Sigmoid colon (tissue), 4 donors: ENCODE results near the gene CLEC7A.

Experiments
- EP300 ChIP-seq, 4 donors: sonication (generic); formaldehyde crosslinking; IDR thresholded peaks; one replicate each; pipeline ENCODE4 v1.6.1; 2017; ENCODE audit warnings: antibody characterized with exemption in 4 of 4
- TF ChIP-seq, protein P1 (sequence below), 4 experiments: fragments of 450-650 bp in 3 of 4; fragments of 200-600 bp in 1 of 4; IDR thresholded peaks; one replicate each; pipeline ENCODE4 v1.5.1; 2016 to 2019; ENCODE audit warnings: antibody characterized with exemption in 4 of 4, mild to moderate bottlenecking in 3 of 4, moderate library complexity in 2 of 4

DNA sequence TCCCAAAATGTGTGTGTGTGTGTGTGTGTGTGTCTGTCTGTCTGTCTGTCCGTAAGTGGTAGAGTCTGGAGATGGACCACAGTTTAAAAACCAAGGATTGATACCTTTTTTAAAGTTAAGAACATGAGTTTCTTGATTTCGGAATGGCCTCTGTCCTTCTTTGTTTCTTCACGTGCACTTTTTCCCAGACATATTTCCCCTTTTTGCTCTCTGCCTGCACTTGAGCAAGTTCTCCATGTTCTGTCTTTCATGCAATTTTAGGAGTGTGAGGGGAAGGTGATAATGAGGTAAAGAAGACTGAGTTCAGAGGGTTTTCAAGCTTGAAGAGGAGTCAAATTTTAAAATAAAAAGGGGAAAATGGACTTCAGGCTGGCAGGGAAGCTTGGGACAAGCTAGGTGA lies 29.3 kb upstream of the CLEC7A start:
- TF ChIP-seq, protein P1, sequence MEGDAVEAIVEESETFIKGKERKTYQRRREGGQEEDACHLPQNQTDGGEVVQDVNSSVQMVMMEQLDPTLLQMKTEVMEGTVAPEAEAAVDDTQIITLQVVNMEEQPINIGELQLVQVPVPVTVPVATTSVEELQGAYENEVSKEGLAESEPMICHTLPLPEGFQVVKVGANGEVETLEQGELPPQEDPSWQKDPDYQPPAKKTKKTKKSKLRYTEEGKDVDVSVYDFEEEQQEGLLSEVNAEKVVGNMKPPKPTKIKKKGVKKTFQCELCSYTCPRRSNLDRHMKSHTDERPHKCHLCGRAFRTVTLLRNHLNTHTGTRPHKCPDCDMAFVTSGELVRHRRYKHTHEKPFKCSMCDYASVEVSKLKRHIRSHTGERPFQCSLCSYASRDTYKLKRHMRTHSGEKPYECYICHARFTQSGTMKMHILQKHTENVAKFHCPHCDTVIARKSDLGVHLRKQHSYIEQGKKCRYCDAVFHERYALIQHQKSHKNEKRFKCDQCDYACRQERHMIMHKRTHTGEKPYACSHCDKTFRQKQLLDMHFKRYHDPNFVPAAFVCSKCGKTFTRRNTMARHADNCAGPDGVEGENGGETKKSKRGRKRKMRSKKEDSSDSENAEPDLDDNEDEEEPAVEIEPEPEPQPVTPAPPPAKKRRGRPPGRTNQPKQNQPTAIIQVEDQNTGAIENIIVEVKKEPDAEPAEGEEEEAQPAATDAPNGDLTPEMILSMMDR (IDR thresholded peaks at IDR 0.05): no peak
- no peak for TF ChIP-seq EP300 (IDR thresholded peaks at IDR 0.05)
